Activated CD4-positive, alpha-beta T cell treated with anti-CD3 and anti-CD28 coated beads, Interleukin-2, amount 10 ng/mL, durations not matched to agents 24 days and 14 days (primary cell): ENCODE measurements around the gene ZHX3. TPM values are rescaled to one million over a fixed set of nuclear protein-coding genes. Genes with fewer than 3 reads are reported as not detected.

Experiments
- DNase-seq: peaks from one replicate; pipeline ENCODE4 v3.0.0; 2022
- H3K27ac Mint-ChIP-seq: one replicate; pipeline ENCODE4 v1.8.0; 2022; ENCODE audit warnings: mild to moderate bottlenecking, mixed read lengths
- H3K27me3 Mint-ChIP-seq: one replicate; pipeline ENCODE4 v1.8.0; 2022; ENCODE audit warnings: mixed read lengths
- H3K36me3 Mint-ChIP-seq: one replicate; pipeline ENCODE4 v1.8.0; 2022; ENCODE audit warnings: low read depth, mild to moderate bottlenecking, mixed read lengths
- H3K4me1 Mint-ChIP-seq: one replicate; pipeline ENCODE4 v1.8.0; 2021; ENCODE audit warnings: mixed read lengths
- H3K4me3 Mint-ChIP-seq: one replicate; pipeline ENCODE4 v1.8.0; 2022; ENCODE audit warnings: mild to moderate bottlenecking, moderate library complexity, mixed read lengths
- H3K9me3 Mint-ChIP-seq: one replicate; pipeline ENCODE4 v1.8.0; 2021; ENCODE audit warnings: mixed read lengths
- intact Hi-C: fragments of 100-400 bp; cut with micrococcal nuclease; formaldehyde crosslinking; loops from one replicate; pipeline ENCODE4 v1.15.1; 2023
- total RNA-seq: library from RNA; stranded (reverse); gene quantifications from 2 replicates; pipeline ENCODE4 v1.2.3, GENCODE V29; 2022

ZHX3 gene
- total RNA-seq, 1 donor from 2014 or later: 11.7 TPM

GRCh38 chr20:41169162-41169690 is 148.3 kb downstream of the ZHX3 start:
- H3K9me3 Mint-ChIP-seq: no peaks in the 10 kb centered on the region
- H3K27ac Mint-ChIP-seq: peak overlapping the region; percentile 50
- intact Hi-C loops: no loop called here
- no peak for DNase-seq
- H3K36me3 Mint-ChIP-seq: peaks cover 77% of the 10 kb centered on the region
- no peaks in the 10 kb centered on the region for H3K27me3 Mint-ChIP-seq
- H3K4me1 Mint-ChIP-seq: peaks cover 28% of the 10 kb centered on the region
- H3K4me3 Mint-ChIP-seq: no peak overlapping the region

GRCh38 chr20:41168281-41169161 is 149.0 kb downstream of the ZHX3 start:
- no peaks in the 10 kb centered on the region for H3K9me3 Mint-ChIP-seq
- no peaks in the 10 kb centered on the region for H3K27me3 Mint-ChIP-seq

GRCh38 chr20:41167481-41168253 is 149.9 kb downstream of the ZHX3 start:
- peak overlapping the region; percentile 39 for H3K27ac Mint-ChIP-seq
- H3K36me3 Mint-ChIP-seq: peaks cover 76% of the 10 kb centered on the region
- no peaks in the 10 kb centered on the region for H3K9me3 Mint-ChIP-seq
- no peaks in the 10 kb centered on the region for H3K27me3 Mint-ChIP-seq
- H3K4me3 Mint-ChIP-seq: no peak overlapping the region
- intact Hi-C loops: no loop called here
- peaks cover 30% of the 10 kb centered on the region for H3K4me1 Mint-ChIP-seq
- no peak for DNase-seq

More at GRCh38 chr20:41168281-41169161, 149.0 kb downstream of the ZHX3 start:
- no peak overlapping the region for H3K27ac Mint-ChIP-seq
- peaks cover 33% of the 10 kb centered on the region for H3K4me1 Mint-ChIP-seq
- intact Hi-C loops: no loop called here
- no peak for DNase-seq
- H3K4me3 Mint-ChIP-seq: no peak overlapping the region
- H3K36me3 Mint-ChIP-seq: peaks cover 78% of the 10 kb centered on the region

GRCh38 chr20:41167118-41167470 is 150.4 kb downstream of the ZHX3 start:
- Mint-ChIP-seq H3K4me3 (no peak overlapping the region), H3K4me1 (peaks cover 29% of the 10 kb centered on the region), H3K27ac (peak overlapping the region; percentile 39), H3K9me3 (no peaks in the 10 kb centered on the region), H3K36me3 (peaks cover 77% of the 10 kb centered on the region), H3K27me3 (no peaks in the 10 kb centered on the region)
- DNase-seq: no peak
- intact Hi-C loops: no loop called here

- Mint-ChIP-seq H3K4me3 (no peak overlapping the region), H3K9me3 (no peaks in the 10 kb centered on the region), H3K27ac (peak overlapping the region; percentile 52), H3K4me1 (peaks cover 30% of the 10 kb centered on the region), H3K36me3 (peaks cover 77% of the 10 kb centered on the region), H3K27me3 (no peaks in the 10 kb centered on the region)
- intact Hi-C loops: no loop called here
- DNase-seq: no peak
Observed at GRCh38 chr20:41166201-41167117, 151.1 kb downstream of the ZHX3 start.

- peaks cover 40% of the 10 kb centered on the region for H3K4me1 Mint-ChIP-seq
- H3K27ac Mint-ChIP-seq: peak overlapping the region; percentile 58
- H3K4me3 Mint-ChIP-seq: no peak overlapping the region
Observed at GRCh38 chr20:41165001-41165882, 152.3 kb downstream of the ZHX3 start.

GRCh38 chr20:41163821-41164220 is 153.7 kb downstream of the ZHX3 start:
- intact Hi-C loops: no loop called here
- peaks cover 53% of the 10 kb centered on the region for H3K4me1 Mint-ChIP-seq
- H3K27ac Mint-ChIP-seq: peak overlapping the region; percentile 49
- H3K27me3 Mint-ChIP-seq: no peaks in the 10 kb centered on the region
- no peak overlapping the region for H3K4me3 Mint-ChIP-seq
- H3K9me3 Mint-ChIP-seq: no peaks in the 10 kb centered on the region
- DNase-seq: no peak
- peaks cover 76% of the 10 kb centered on the region for H3K36me3 Mint-ChIP-seq

More at GRCh38 chr20:41165001-41165882, 152.3 kb downstream of the ZHX3 start:
- Mint-ChIP-seq H3K36me3 (peaks cover 79% of the 10 kb centered on the region), H3K9me3 (no peaks in the 10 kb centered on the region), H3K27me3 (no peaks in the 10 kb centered on the region)
- no peak for DNase-seq
- intact Hi-C loops: no loop called here

GRCh38 chr20:41162396-41162795 is 155.1 kb downstream of the ZHX3 start:
- Mint-ChIP-seq H3K4me3 (no peak overlapping the region), H3K36me3 (peaks cover 70% of the 10 kb centered on the region), H3K4me1 (peaks cover 66% of the 10 kb centered on the region), H3K27ac (peak overlapping the region; percentile 60), H3K27me3 (no peaks in the 10 kb centered on the region), H3K9me3 (no peaks in the 10 kb centered on the region)
- intact Hi-C loops: no loop called here
- DNase-seq: no peak

DNA sequence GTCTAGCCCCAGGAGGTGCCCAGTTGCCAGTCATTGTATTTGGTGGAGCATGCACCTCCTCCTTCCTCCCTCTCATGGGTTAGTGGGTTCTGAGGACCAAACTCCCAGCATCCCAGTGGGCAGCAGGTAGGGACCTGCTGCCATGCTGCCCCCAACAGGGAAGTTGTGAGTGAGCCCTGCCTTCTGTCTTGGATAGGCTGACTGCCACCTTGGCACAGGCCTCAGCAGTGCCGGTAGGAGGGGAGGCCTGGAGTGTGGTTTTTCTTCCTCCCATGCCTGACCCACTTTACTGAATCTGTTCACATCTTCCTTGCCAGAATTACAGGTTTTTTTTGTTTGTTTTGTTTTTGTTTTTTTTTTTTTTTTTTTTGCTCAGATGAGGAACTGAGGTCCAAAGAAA is 155.6 kb downstream of the ZHX3 start:
- Mint-ChIP-seq H3K36me3 (peaks cover 64% of the 10 kb centered on the region), H3K27ac (peak overlapping the region; percentile 61), H3K9me3 (no peaks in the 10 kb centered on the region), H3K4me3 (no peak overlapping the region), H3K27me3 (peaks cover 2% of the 10 kb centered on the region), H3K4me1 (peaks cover 66% of the 10 kb centered on the region)
- DNase-seq: no peak
- intact Hi-C loops: no loop called here

- Mint-ChIP-seq H3K9me3 (no peaks in the 10 kb centered on the region), H3K27ac (peak overlapping the region; percentile 97), H3K4me1 (peaks cover 69% of the 10 kb centered on the region), H3K4me3 (peak overlapping the region; percentile 2), H3K27me3 (peaks cover 2% of the 10 kb centered on the region), H3K36me3 (peaks cover 55% of the 10 kb centered on the region)
- intact Hi-C loops: no loop called here
- no peak for DNase-seq
Observed at GRCh38 chr20:41160686-41161085, 156.8 kb downstream of the ZHX3 start.

DNA sequence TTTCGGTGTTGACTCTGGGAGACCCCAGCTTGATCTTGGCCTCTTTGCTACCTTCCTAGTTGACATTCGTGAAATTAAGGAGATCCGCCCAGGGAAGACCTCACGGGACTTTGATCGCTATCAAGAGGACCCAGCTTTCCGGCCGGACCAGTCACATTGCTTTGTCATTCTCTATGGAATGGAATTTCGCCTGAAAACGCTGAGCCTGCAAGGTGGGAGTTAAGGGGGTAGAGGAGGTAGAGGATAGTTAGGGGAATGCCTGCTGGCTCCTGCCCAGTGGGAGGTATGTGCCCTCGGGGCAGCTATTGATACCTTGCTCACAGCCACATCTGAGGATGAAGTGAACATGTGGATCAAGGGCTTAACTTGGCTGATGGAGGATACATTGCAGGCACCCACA is 158.0 kb downstream of the ZHX3 start:
- Mint-ChIP-seq H3K36me3 (peaks cover 51% of the 10 kb centered on the region), H3K9me3 (no peaks in the 10 kb centered on the region), H3K4me1 (peaks cover 78% of the 10 kb centered on the region)

DNA sequence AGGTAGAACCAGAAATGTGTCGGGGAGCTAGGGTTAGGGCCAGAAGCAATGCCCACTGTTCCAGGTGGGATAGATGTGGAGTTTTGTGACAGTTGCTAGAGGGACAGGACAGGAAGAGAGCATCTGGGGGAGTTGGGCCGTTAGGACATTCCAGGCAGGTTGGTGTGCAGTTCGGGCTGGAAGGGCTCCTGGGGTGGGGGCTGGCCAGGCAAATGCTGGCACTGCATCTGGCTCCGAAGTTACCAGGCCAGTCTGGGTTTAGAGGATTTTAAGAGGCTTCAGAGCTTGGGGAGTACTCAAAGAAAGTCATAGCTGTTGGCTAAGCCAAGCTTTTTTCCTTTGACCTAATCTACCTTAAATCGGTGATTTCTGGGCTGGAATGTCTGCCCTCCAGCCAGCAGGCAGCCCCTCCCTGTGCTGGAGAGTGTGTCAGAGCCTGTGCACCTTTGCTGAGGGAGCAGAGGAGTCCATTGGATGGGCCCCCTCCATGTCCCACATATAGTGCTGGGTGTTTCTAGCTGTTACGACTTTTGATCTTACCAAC is 159.4 kb downstream of the ZHX3 start:
- Mint-ChIP-seq H3K27me3 (peaks cover 2% of the 10 kb centered on the region), H3K27ac (peak overlapping the region; percentile 97), H3K4me3 (peak overlapping the region; percentile 83), H3K36me3 (peaks cover 43% of the 10 kb centered on the region), H3K9me3 (no peaks in the 10 kb centered on the region), H3K4me1 (peaks cover 81% of the 10 kb centered on the region)
- DNase-seq: no peak
- intact Hi-C loops: loop anchor here (5.0 kb wide), 1 partner anchor 274 kb away; no protein-coding TSS in a partner anchor

More for the DNA sequence above, 158.0 kb downstream of the ZHX3 start:
- peaks cover 2% of the 10 kb centered on the region for H3K27me3 Mint-ChIP-seq
- peak overlapping the region; percentile 25 for H3K4me3 Mint-ChIP-seq
- no peak for DNase-seq
- intact Hi-C loops: loop anchor here (5.0 kb wide), 1 partner anchor 273 kb away; no protein-coding TSS in a partner anchor
- H3K27ac Mint-ChIP-seq: peak overlapping the region; percentile 97
